Neural crest cell (in vitro differentiated cells): ENCODE data around the gene ATG14. TPM values are rescaled to one million over a fixed set of nuclear protein-coding genes. Genes with fewer than 3 reads are reported as not detected.
A peak's percentile ranks its signal among the peaks of the same experiment; 100 is the strongest.

ENCODE experiments used
- DNase-seq: peaks from one replicate; pipeline ENCODE4 v3.0.0; 2021; ENCODE audit warnings: low read depth, mixed read lengths, low spot score
- H3K27ac Mint-ChIP-seq: one replicate; pipeline ENCODE4 v1.8.0; 2021; ENCODE audit warnings: mild to moderate bottlenecking, mixed read lengths; ENCODE audit not compliant: unreplicated experiment
- H3K27me3 Mint-ChIP-seq: 2 replicates; pipeline ENCODE4 v1.8.0; 2021; ENCODE audit warnings: low read depth, mild to moderate bottlenecking, mixed read lengths
- H3K36me3 Mint-ChIP-seq: 2 replicates; pipeline ENCODE4 v1.8.0; 2021; ENCODE audit warnings: low read depth, mild to moderate bottlenecking, mixed read lengths
- H3K4me1 Mint-ChIP-seq: 2 replicates; pipeline ENCODE4 v1.8.0; 2021; ENCODE audit warnings: mixed read lengths
- H3K4me3 Mint-ChIP-seq: one replicate; pipeline ENCODE4 v1.8.0; 2021; ENCODE audit warnings: mild to moderate bottlenecking, mixed read lengths
- H3K9me3 Mint-ChIP-seq: 2 replicates; pipeline ENCODE4 v1.8.0; 2021; ENCODE audit warnings: mixed read lengths
- total RNA-seq: library from RNA; stranded (reverse); gene quantifications from 2 replicates; pipeline ENCODE4 v1.2.1, GENCODE V29; 2021
- TF ChIP-seq, protein P1 (sequence below): fragments of 200-600 bp; sonication (generic); conservative IDR thresholded peaks from 2 replicates; pipeline ENCODE4 v1.5.0; 2021; ENCODE audit warnings: antibody characterized with exemption, mild to moderate bottlenecking

ATG14 gene
- total RNA-seq, 1 donor from 2014 or later, result 8.9 TPM

DNA sequence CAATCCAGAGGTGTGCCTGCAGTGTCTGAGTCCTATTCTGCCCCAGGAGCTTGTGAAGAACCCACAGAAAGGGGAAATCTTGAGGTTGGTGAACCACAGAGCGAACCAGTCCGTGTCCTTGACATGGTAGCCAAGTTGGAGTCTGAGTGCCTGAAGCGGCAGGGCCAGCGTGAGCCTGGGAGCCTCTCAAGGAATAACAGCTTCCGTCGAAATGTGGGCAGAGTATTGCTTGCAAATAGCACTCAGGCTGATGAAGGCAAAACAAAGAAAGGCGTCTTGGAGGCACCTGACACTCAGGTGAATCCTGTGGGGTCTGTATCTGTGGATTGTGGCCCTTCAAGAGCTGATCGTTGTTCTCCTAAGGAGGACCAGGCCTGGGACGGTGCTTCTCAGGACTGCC, 60.5 kb downstream of the ATG14 start:
- Mint-ChIP-seq H3K4me1 (no peaks in the 10 kb centered on the region), H3K36me3 (peaks cover 4% of the 10 kb centered on the region), H3K27ac (peak overlapping the region; percentile 89), H3K9me3 (no peaks in the 10 kb centered on the region), H3K4me3 (no peak overlapping the region), H3K27me3 (no peaks in the 10 kb centered on the region)
- TF ChIP-seq, protein P1, sequence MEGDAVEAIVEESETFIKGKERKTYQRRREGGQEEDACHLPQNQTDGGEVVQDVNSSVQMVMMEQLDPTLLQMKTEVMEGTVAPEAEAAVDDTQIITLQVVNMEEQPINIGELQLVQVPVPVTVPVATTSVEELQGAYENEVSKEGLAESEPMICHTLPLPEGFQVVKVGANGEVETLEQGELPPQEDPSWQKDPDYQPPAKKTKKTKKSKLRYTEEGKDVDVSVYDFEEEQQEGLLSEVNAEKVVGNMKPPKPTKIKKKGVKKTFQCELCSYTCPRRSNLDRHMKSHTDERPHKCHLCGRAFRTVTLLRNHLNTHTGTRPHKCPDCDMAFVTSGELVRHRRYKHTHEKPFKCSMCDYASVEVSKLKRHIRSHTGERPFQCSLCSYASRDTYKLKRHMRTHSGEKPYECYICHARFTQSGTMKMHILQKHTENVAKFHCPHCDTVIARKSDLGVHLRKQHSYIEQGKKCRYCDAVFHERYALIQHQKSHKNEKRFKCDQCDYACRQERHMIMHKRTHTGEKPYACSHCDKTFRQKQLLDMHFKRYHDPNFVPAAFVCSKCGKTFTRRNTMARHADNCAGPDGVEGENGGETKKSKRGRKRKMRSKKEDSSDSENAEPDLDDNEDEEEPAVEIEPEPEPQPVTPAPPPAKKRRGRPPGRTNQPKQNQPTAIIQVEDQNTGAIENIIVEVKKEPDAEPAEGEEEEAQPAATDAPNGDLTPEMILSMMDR, result no peak
- no peak for DNase-seq

DNA sequence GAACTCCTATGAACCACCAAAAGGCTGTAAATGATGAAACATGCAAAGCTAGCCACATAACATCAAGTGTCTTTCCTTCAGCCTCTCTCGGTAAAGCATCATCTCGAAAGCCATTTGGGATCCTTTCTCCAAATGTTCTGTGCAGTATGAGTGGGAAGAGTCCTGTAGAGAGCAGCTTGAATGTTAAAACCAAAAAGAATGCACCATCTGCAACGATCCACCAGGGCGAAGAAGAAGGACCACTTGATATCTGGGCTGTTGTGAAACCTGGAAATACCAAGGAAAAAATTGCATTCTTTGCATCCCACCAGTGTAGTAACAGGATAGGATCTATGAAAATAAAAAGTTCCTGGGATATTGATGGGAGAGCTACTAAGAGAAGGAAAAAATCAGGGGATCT, 61.2 kb downstream of the ATG14 start:
- TF ChIP-seq, protein P1, result no peak

DNA sequence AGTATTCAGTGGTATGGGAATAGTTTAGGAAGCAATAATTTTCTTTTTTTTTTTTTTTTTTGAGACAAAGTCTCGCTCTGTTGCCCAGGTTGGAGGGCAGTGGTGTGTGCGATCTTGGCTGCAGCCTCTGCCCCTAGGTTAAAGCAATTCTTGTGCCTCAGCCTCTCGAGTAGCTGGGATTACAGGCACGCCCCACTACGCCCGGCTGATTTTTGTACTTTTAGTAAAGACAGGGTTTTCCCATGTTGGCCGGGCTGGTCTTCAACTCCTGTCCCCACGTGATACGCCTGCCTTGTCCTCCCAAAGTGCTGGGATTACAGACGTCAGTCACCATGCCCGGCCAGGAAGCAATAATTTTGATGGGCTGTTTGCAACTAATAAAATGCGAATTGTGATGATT, 62.1 kb downstream of the ATG14 start:
- Mint-ChIP-seq H3K36me3 (peaks cover 4% of the 10 kb centered on the region), H3K4me1 (no peaks in the 10 kb centered on the region), H3K9me3 (no peaks in the 10 kb centered on the region), H3K27me3 (no peaks in the 10 kb centered on the region), H3K4me3 (no peak overlapping the region), H3K27ac (no peak overlapping the region)
- TF ChIP-seq, protein P1, result no peak
- DNase-seq, result no peak

More for the DNA sequence above, 61.2 kb downstream of the ATG14 start:
- Mint-ChIP-seq H3K27me3 (no peaks in the 10 kb centered on the region), H3K36me3 (peaks cover 4% of the 10 kb centered on the region), H3K9me3 (no peaks in the 10 kb centered on the region), H3K27ac (no peak overlapping the region), H3K4me1 (no peaks in the 10 kb centered on the region), H3K4me3 (no peak overlapping the region)
- no peak for DNase-seq

DNA sequence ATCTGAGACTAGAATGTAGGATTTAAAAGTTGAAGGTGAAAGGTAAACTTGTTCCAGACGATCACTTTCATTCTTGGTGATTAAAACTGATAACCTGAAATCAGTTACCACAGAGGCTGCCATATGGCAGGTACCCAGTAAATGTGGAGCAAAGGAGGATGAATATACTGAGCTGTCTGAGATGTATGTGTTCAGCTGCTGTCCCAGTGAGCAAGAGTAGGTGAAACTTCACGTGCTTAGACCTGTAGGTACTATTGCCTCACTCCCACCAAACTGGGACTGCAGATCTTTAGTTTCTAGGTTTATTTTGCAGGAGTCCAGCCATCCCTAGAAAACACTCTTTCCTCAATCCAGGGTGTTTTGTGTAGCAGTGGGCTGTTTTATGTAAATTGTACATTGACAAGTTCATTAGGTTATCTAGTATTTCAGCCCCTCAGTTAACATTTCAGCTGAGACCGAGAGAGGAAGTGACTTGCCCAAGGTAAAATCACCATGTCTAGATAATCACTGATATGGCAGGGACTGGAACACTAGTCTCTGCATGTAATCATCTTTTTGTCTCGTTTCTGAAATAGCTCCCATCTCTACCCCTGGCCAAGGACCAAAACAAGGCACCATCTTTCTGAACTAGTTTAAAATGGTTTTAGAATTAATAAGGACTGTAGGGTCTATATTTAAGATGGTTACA, 62.7 kb downstream of the ATG14 start:
- H3K27ac Mint-ChIP-seq, result no peak overlapping the region
- H3K4me3 Mint-ChIP-seq, result no peak overlapping the region
- H3K9me3 Mint-ChIP-seq, result no peaks in the 10 kb centered on the region
- H3K4me1 Mint-ChIP-seq, result no peaks in the 10 kb centered on the region
- DNase-seq, result no peak
- no peaks in the 10 kb centered on the region for H3K27me3 Mint-ChIP-seq
- TF ChIP-seq, protein P1, result no peak
- H3K36me3 Mint-ChIP-seq, result peaks cover 4% of the 10 kb centered on the region

DNA sequence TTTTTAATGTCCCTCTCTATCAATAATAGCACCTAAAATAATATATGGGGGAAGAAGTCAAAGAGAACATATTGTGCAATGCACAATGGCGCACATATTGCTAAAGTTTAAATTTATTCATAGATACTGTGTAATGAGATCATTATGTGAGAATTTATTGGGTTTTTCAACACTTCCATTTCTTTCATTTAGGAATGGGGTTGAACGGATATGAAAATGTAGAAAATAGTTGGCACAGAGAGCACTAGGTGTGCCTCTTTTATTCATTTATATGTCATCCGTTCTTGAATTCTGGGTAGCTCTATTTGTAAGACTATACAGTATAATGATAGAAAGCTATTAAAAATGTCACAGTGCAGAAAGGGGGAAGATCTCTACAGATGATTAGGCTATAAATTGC, 63.9 kb downstream of the ATG14 start:
- H3K4me1 Mint-ChIP-seq, result peaks cover under 1% of the 10 kb centered on the region
- no peaks in the 10 kb centered on the region for H3K9me3 Mint-ChIP-seq
- H3K36me3 Mint-ChIP-seq, result peaks cover 4% of the 10 kb centered on the region
- TF ChIP-seq, protein P1, result no peak
- no peak overlapping the region for H3K4me3 Mint-ChIP-seq
- H3K27ac Mint-ChIP-seq, result no peak overlapping the region
- no peaks in the 10 kb centered on the region for H3K27me3 Mint-ChIP-seq
- no peak for DNase-seq
